ENCODE data around the gene TMEFF1. TPM values are rescaled to one million over a fixed set of nuclear protein-coding genes. Genes with fewer than 3 reads are reported as not detected.

The TMEFF1 gene
- total and polyA plus RNA-seq, 7 donors: 0.16 to 6.1 (median 0.68) TPM; not detected in 4

- intact Hi-C loops (cut with DNase I): no loop called here
- WGBS, 2 donors: 92 to 94% methylated on average over 12 of the region's 12 CpGs
- no peak overlapping the region for H3K4me3 ChIP-seq
- TF ChIP-seq EP300 (IDR thresholded peaks at IDR 0.05) (no peak), POLR2A (IDR thresholded peaks at IDR 0.05) (no peak), POLR2AphosphoS5 (IDR thresholded peaks at IDR 0.05) (no peak), CTCF (IDR thresholded peaks at IDR 0.05) (no peak)
- no peaks in the 10 kb centered on the region for H3K4me1 ChIP-seq
- H3K36me3 ChIP-seq: peaks cover 0 to 3% (median 0%) of the 10 kb centered on the region in 4 donors
- DNase-seq: no peak
- peaks cover 0 to 9% (median 0%) of the 10 kb centered on the region in 4 donors for H3K9me3 ChIP-seq
- no peak overlapping the region for H3K27ac ChIP-seq
- H3K27me3 ChIP-seq: no peaks in the 10 kb centered on the region
Measured at GRCh38 chr9:100540327-100540726, 67.4 kb downstream of the TMEFF1 start.

DNA sequence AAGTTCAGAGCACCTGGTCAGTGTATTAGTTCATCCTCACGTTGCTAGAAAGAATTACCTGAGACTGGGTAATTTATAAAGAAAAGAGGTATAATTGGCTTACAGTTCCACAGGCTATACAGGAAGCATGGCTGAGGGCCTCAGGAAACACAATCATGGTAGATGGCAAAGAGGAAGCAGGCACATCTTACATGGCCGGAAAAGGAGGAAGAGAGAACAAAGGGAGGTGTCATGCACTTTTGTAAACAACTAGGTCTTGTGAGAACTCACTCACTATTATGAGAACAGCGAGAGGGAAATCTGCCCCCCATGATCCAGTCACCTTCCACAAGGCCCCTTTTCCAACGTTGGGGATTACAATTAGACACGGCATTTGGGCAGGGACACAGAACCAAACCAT, 76.1 kb downstream of the TMEFF1 start:
- intact Hi-C loops (cut with DNase I): no loop called here

DNA sequence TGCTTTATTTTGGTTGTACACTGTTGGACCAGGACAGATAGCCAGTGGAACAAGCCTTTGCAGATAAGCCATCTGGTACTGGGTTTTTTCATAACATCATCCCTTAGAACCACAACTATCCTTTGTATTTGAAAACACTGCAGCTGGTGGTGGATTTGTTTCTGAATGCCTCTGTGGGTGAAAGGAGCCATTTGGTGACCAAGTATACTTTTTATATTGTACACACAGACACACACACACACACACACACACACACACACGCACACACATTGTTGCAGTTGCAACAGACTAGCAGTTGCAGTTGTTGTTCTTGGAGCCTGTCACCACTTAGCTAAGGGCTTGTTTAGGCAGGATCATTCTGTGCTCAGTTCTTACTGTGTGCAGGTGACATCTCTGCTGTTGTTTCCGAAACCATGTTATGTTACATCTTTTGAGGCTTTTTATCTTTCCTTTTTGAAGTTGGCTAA, 82.0 kb downstream of the TMEFF1 start:
- TF ChIP-seq POLR2A (IDR thresholded peaks at IDR 0.05) (no peak), EP300 (IDR thresholded peaks at IDR 0.05) (no peak)
- H3K4me1 ChIP-seq: no peaks in the 10 kb centered on the region
- no peaks in the 10 kb centered on the region for H3K9me3 ChIP-seq
- H3K27ac ChIP-seq: no peak overlapping the region
- no peaks in the 10 kb centered on the region for H3K27me3 ChIP-seq
- WGBS, 2 donors: 63 to 91% methylated on average over 2 of the region's 2 CpGs
- no peak for DNase-seq
- intact Hi-C loops (cut with DNase I): no loop called here
- peaks cover 0 to 10% (median 0%) of the 10 kb centered on the region in 4 donors for H3K36me3 ChIP-seq
- no peak overlapping the region for H3K4me3 ChIP-seq

More for the DNA sequence above, 76.1 kb downstream of the TMEFF1 start:
- Histone ChIP-seq H3K27ac (no peak overlapping the region), H3K4me3 (no peak overlapping the region), H3K4me1 (no peaks in the 10 kb centered on the region), H3K36me3 (peaks cover 0 to 10% (median 0%) of the 10 kb centered on the region in 4 donors), H3K9me3 (peaks cover 0 to 9% (median 0%) of the 10 kb centered on the region in 4 donors), H3K27me3 (no peaks in the 10 kb centered on the region)
- DNase-seq: no peak
- TF ChIP-seq POLR2AphosphoS5 (IDR thresholded peaks at IDR 0.05) (no peak), EP300 (IDR thresholded peaks at IDR 0.05) (no peak), POLR2A (IDR thresholded peaks at IDR 0.05) (no peak), CTCF (IDR thresholded peaks at IDR 0.05) (no peak)
- 74 to 86% methylated on average over 5 of the region's 5 CpGs for WGBS, 2 donors

GRCh38 chr9:100555471-100555870, 82.5 kb downstream of the TMEFF1 start:
- no peaks in the 10 kb centered on the region for H3K9me3 ChIP-seq
- H3K4me1 ChIP-seq: no peaks in the 10 kb centered on the region
- peaks cover 0 to 5% (median 0%) of the 10 kb centered on the region in 4 donors for H3K36me3 ChIP-seq
- intact Hi-C loops (cut with DNase I): no loop called here
- DNase-seq: no peak
- WGBS, 2 donors: 92 to 96% methylated on average over 1 of the region's 1 CpG
- no peaks in the 10 kb centered on the region for H3K27me3 ChIP-seq
- no peak overlapping the region for H3K27ac ChIP-seq
- no peak overlapping the region for H3K4me3 ChIP-seq
- TF ChIP-seq POLR2AphosphoS5 (IDR thresholded peaks at IDR 0.05) (no peak), CTCF (IDR thresholded peaks at IDR 0.05) (no peak), EP300 (IDR thresholded peaks at IDR 0.05) (no peak), POLR2A (IDR thresholded peaks at IDR 0.05) (no peak)

DNA sequence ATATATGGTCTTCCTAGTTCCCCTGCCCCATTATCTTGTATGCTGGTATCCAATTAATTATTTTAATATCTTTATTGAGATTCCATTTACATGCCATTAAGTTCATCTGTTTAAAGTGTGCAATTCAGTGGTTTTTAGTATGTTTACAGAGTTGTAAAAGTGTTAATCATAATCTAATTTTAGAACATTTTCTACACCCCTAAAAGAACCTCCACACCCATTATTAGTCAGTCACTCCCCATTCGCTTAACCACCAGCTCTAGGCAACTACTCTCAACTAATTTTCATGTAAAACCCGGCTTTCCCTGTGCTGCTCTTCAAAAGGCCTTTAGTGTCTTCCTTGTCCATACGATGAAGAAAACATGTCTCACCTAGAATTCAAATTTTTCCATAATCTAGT, 84.1 kb downstream of the TMEFF1 start:
- no peaks in the 10 kb centered on the region for H3K36me3 ChIP-seq
- H3K9me3 ChIP-seq: no peaks in the 10 kb centered on the region
- TF ChIP-seq POLR2AphosphoS5 (IDR thresholded peaks at IDR 0.05) (no peak), POLR2A (IDR thresholded peaks at IDR 0.05) (no peak), CTCF (IDR thresholded peaks at IDR 0.05) (no peak), EP300 (IDR thresholded peaks at IDR 0.05) (no peak)
- no peak for DNase-seq
- intact Hi-C loops (cut with DNase I): no loop called here
- H3K4me1 ChIP-seq: no peaks in the 10 kb centered on the region
- no peak overlapping the region for H3K27ac ChIP-seq
- H3K4me3 ChIP-seq: no peak overlapping the region
- no peaks in the 10 kb centered on the region for H3K27me3 ChIP-seq
- WGBS, 2 donors: 88 to 94% methylated on average over 3 of the region's 3 CpGs

Data from sigmoid colon (tissue), 7 donors.